ENCODE data around the gene DOK3.

DOK3 gene

DNA sequence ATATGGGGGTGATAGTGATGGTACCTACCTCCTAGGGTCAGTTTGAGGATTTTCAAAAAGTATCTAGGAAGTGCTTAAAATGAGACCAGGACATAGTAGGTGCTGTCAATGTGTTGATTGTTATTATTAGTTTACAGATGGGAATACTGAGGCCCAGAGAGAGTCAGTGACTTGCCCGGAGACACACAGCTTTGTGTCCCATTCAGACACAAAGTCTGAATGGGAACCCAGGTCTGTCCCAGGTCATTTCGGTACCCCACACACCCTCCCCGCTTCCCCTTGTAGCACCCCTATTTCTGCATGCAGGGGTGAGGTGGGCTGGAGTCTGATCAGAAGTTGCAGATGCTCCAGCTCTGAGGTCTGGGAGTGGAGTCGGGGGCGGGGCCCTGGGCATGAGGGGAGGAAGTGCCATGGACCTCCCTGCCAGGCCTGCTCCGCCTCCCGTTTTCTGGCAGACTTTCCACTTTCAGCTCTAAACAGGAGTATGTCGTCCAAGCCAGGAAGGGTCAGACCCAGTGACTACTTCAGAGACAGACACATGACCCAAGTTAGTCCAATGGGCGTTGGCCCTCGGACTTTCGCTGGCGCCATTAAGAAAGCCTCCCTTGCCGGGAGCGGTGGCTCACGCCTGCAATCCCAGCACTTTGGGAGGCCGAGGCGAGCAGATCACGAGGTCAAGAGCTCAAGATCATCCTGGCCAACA lies 32.9 kb downstream of the DOK3 start:
- Histone ChIP-seq H3K9me3 (ENCODE audit: control insufficient read depth in 5 of 5, low read length in 5 of 5) (no peaks in the 10 kb centered on the region), H3K9ac (ENCODE audit: low read length in 5 of 5) (no peak overlapping the region), H3K4me3 (ENCODE audit: low read depth in 1 of 5, low read length in 5 of 5) (no peak overlapping the region), H3K27ac (ENCODE audit: low read depth, low read length) (no peak overlapping the region), H3K36me3 (ENCODE audit: control insufficient read depth in 5 of 5, insufficient read depth in 5 of 5, low read length in 5 of 5) (peaks cover 0 to 2% (median under 1%) of the 10 kb centered on the region in 5 donors), H3K4me1 (ENCODE audit: control insufficient read depth in 5 of 5, insufficient read depth in 5 of 5, low read length in 5 of 5) (peaks cover 7 to 49% (median 35%) of the 10 kb centered on the region in 5 donors), H3K27me3 (ENCODE audit: control insufficient read depth in 5 of 5, insufficient read depth in 4 of 5, low read length in 5 of 5) (no peaks in the 10 kb centered on the region)

DNA sequence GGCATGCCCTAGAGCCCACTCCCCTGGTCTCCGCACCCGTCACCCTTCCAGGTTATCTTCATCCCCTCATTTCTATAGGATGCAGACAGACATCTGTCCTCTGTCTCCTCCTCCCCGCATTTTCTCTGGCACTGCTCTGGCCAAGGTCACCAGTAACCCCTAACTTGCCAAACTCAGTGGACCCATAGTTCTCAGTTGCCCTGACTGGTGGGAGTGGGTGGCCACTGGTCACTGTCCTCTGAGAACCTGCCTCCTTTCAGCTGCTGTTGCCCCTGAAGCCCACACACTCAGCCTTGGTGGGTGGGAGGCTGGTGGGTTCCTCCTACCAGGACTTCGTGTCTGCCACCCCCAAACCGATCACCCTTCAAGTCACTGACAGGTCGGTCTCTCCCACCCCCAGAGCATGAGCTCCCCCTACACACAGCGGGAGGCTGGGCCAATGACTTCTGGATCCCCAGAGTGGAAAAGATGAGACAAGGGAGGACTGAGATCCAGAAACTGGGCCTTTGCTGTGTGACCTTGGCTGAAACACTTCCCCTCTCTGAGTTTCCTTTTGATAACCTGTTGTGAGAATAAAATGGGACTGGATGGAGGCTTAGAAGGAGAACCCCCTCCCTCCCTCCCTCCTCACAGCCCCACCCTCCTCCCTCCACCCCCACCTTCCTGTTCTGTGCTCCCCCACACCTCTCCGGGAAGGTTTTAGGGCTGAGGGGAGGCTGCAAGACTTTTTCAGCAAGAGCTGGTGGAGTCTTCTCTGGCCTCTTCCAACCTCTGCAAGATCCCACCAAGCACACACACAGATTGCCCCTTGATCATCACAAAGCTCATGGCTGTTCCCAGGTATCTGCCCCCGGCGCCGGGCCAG lies 33.8 kb downstream of the DOK3 start:
- Histone ChIP-seq H3K4me1 (ENCODE audit: control insufficient read depth in 5 of 5, insufficient read depth in 5 of 5, low read length in 5 of 5) (peaks cover 7 to 58% (median 44%) of the 10 kb centered on the region in 5 donors), H3K27me3 (ENCODE audit: control insufficient read depth in 5 of 5, insufficient read depth in 4 of 5, low read length in 5 of 5) (no peaks in the 10 kb centered on the region), H3K9ac (ENCODE audit: low read length in 5 of 5) (no peak overlapping the region), H3K4me3 (ENCODE audit: low read depth in 1 of 5, low read length in 5 of 5) (no peak overlapping the region), H3K9me3 (ENCODE audit: control insufficient read depth in 5 of 5, low read length in 5 of 5) (no peaks in the 10 kb centered on the region), H3K27ac (ENCODE audit: low read depth, low read length) (no peak overlapping the region), H3K36me3 (ENCODE audit: control insufficient read depth in 5 of 5, insufficient read depth in 5 of 5, low read length in 5 of 5) (peaks cover 0 to 4% (median 0%) of the 10 kb centered on the region in 5 donors)

DNA sequence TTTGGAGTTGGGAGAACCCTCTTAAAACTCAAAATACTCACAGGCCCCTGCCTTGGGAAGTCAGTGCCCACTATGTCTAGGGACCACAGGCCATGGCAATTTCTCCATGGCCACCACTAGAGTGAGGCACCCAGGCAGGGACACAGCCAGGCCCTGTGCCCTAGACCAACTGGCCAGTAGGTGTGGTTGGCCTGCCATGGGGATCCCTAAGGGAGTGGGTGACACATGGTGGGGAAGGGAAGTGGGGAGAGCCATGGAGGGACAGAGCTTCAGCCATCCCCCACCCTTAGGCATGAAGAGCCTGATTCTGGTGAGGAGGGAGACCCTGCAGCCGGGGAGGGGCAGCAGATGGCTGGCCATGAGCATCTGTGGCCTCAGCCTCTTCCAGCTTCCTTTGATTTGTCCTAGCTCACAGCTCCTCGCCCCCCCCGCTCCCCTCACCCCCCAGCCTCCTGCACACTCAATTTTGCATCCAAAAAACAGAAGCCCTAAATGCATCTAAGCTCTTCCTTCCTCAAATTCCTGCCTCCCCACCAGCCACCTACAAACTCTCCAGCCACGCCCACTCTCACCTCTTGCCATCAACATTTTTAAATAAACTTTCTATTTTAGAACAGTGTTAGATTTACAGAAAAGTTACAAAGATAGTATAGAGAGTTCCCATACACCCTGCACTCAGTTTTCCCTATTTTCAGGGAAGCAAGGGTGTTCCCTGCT lies 34.6 kb downstream of the DOK3 start:
- no peaks in the 10 kb centered on the region for H3K9me3 ChIP-seq (ENCODE audit: control insufficient read depth in 5 of 5, low read length in 5 of 5)
- H3K27ac ChIP-seq (ENCODE audit: low read depth, low read length) = no peak overlapping the region
- peaks cover 0 to 4% (median 0%) of the 10 kb centered on the region in 5 donors for H3K36me3 ChIP-seq (ENCODE audit: control insufficient read depth in 5 of 5, insufficient read depth in 5 of 5, low read length in 5 of 5)
- H3K4me1 ChIP-seq (ENCODE audit: control insufficient read depth in 5 of 5, insufficient read depth in 5 of 5, low read length in 5 of 5) = peaks cover 7 to 60% (median 49%) of the 10 kb centered on the region in 5 donors
- no peak overlapping the region for H3K4me3 ChIP-seq (ENCODE audit: low read depth in 1 of 5, low read length in 5 of 5)
- H3K27me3 ChIP-seq (ENCODE audit: control insufficient read depth in 5 of 5, insufficient read depth in 4 of 5, low read length in 5 of 5) = no peaks in the 10 kb centered on the region
- H3K9ac ChIP-seq (ENCODE audit: low read length in 5 of 5) = no peak overlapping the region

DNA sequence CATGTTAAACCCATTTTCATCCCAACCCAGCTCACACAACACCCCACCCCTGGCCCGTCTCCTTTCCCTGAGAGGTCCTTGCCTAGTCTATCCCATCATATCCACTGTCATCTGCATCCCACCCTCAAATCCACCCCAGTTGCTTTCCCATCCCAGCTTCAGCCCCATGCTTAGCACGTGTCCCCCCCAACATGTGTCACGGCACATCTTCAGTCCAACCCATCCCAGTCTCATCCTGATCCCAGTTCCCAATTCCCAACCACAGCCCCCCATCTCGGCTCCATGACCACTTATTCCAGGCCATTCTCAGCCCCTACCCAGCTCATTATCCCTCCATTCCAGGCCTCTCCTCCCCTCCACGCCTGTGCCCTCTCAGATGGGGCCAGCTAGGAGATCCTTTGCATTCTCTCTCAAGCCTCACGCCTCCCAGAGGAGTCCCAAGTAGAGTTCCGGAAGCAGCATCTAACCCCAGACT lies 35.6 kb downstream of the DOK3 start:
- H3K27me3 ChIP-seq (ENCODE audit: control insufficient read depth in 5 of 5, insufficient read depth in 4 of 5, low read length in 5 of 5) = no peaks in the 10 kb centered on the region
- H3K27ac ChIP-seq (ENCODE audit: low read depth, low read length) = no peak overlapping the region
- H3K9me3 ChIP-seq (ENCODE audit: control insufficient read depth in 5 of 5, low read length in 5 of 5) = no peaks in the 10 kb centered on the region
- peaks cover 0 to 4% (median 0%) of the 10 kb centered on the region in 5 donors for H3K36me3 ChIP-seq (ENCODE audit: control insufficient read depth in 5 of 5, insufficient read depth in 5 of 5, low read length in 5 of 5)
- H3K4me1 ChIP-seq (ENCODE audit: control insufficient read depth in 5 of 5, insufficient read depth in 5 of 5, low read length in 5 of 5) = peaks cover 4 to 59% (median 49%) of the 10 kb centered on the region in 5 donors
- H3K4me3 ChIP-seq (ENCODE audit: low read depth in 1 of 5, low read length in 5 of 5) = no peak overlapping the region
- H3K9ac ChIP-seq (ENCODE audit: low read length in 5 of 5) = no peak overlapping the region

DNA sequence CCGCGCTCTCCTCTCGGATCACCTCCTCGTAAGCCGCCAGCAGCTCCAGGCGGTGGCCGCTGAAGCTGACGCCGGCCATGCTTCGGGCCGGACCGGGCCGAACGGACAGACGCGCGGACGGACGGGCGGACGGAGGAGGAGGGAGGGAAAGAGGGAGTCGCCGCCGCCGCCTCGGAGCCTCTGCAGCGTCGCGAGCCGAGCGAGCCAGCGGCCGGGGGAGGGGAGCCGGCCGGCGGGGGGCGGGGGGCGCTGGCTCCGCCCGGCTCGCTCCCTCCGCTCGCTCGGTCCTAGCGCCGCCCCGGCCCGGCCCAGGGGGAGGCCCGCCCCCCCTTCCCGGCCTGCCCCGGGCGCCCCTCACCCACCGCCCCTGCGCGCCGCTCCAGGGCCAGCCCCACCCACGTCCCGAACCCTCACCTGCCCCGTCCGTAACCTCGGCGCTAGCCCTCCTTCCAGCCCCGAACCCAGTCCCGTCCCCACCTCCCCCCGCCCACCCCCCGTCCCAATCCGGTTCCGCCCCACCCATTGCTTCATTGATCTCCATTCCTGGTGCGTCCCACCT lies 36.1 kb downstream of the DOK3 start, which contains the start of gene DBN1:
DBN1 (minus strand) TSS at position 192 of the 559 bp plus-strand sequence; CDS start at position 79, 113 bp downstream.
- peak within 1 kb of the TSS; percentile 41 for H3K27ac ChIP-seq (ENCODE audit: low read depth, low read length)
- H3K4me1 ChIP-seq (ENCODE audit: control insufficient read depth in 5 of 5, insufficient read depth in 5 of 5, low read length in 5 of 5) = peaks cover 2 to 56% (median 47%) of the 10 kb centered on the region in 5 donors
- H3K36me3 ChIP-seq (ENCODE audit: control insufficient read depth in 5 of 5, insufficient read depth in 5 of 5, low read length in 5 of 5) = peaks cover 0 to 5% (median 0%) of the 10 kb centered on the region in 5 donors
- H3K9ac ChIP-seq (ENCODE audit: low read length in 5 of 5) = peak within 1 kb of the TSS in 4 of 5 donors; percentile 25 to 72 (median 50)
- H3K9me3 ChIP-seq (ENCODE audit: control insufficient read depth in 5 of 5, low read length in 5 of 5) = no peaks in the 10 kb centered on the region
- H3K4me3 ChIP-seq (ENCODE audit: low read depth in 1 of 5, low read length in 5 of 5) = peak within 1 kb of the TSS; percentile 29 to 68 (median 67)
- no peaks in the 10 kb centered on the region for H3K27me3 ChIP-seq (ENCODE audit: control insufficient read depth in 5 of 5, insufficient read depth in 4 of 5, low read length in 5 of 5)

DNA sequence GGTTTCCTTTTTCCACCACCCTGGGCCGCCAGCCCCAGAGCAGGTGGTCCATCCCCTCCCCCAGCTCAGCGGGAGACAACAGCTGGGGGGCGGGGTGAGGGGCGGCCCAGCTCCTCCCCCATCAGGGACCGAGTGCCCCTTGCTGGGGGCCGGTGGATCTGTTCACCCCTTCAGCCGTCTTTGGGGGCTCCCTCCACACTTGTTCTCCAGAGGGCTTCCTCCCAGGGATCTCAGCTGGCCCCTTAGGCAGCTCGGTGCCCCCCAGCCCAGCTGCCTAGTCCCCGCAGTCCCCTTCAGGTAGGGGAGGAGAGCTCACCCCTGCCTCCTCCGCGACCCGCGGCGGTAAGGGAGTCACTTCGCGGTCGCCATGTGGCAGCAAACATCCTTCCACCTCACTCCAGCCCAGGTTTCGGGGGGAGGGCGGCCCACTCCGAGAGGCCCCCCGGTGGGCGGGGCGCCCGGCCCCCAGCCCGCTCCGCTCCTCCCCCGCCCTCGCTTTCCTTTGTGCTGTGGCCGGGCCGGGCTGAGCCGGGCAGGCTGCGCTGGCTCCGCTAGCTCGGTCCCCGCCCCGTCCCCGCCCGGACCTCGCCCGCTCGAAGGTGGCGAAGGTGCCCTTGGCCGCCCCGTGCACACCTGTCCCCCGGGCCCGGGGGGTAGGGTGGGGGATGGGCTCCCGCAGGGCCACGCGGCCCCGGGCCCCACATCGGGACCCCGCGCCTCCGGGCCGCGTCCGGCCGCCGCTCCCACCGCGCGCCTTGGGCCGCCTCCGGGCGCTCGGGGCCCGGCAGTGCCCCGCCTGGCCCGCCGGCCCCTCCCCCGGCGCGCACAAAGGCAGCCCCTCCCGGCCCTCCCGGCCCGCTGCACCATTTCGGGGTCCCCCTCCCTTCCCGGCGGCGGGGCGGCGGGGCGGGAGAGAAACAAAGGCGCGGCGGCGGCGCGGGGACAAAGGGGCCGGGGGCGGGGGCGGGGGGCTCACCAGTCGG lies 36.9 kb downstream of the DOK3 start:
- Histone ChIP-seq H3K36me3 (ENCODE audit: control insufficient read depth in 5 of 5, insufficient read depth in 5 of 5, low read length in 5 of 5) (peaks cover 0 to 8% (median 6%) of the 10 kb centered on the region in 5 donors), H3K27ac (ENCODE audit: low read depth, low read length) (peak overlapping the region; percentile 41), H3K27me3 (ENCODE audit: control insufficient read depth in 5 of 5, insufficient read depth in 4 of 5, low read length in 5 of 5) (no peaks in the 10 kb centered on the region), H3K4me3 (ENCODE audit: low read depth in 1 of 5, low read length in 5 of 5) (peak overlapping the region; percentile 29 to 68 (median 67)), H3K9ac (ENCODE audit: low read length in 5 of 5) (peak overlapping the region in 4 of 5 donors; percentile 25 to 72 (median 50)), H3K4me1 (ENCODE audit: control insufficient read depth in 5 of 5, insufficient read depth in 5 of 5, low read length in 5 of 5) (peaks cover 2 to 50% (median 47%) of the 10 kb centered on the region in 5 donors), H3K9me3 (ENCODE audit: control insufficient read depth in 5 of 5, low read length in 5 of 5) (no peaks in the 10 kb centered on the region)

DNA sequence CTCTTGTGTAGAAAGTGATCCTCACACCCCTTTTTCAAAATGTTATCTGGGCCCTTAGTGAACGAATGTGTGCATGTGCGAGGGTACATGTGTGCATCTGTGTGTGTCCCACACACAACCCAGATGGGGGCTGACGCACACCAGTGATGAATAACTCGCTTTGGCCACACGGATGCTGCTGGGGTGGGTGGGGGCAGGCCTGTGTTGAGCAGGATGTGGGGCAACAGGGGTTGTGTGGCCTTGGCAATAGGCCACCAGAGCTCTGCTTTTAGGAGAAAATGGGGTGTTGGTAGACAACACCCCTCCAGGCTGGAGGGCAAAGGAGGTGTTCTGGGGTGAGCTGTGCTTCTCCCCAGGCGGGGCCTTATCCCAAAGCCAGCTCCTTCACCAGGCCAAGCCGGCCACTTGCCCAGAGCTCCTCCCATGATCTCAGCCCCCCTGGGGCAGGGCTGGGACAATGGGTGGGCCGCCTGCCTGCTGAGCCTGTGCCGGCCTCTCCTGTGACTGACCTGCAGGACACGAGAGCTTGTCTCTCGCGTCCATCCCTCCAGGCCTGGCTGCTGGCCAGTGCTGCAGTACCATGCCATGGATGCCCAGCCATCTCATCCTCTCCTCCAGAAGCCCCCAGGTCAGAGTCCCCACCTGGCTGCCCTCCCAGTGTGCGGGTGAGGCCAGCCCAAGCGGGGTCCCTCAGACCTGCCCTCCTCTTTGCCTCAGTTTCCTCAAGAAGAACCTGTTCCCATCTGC lies 37.8 kb downstream of the DOK3 start:
- peak overlapping the region; percentile 57 for H3K27ac ChIP-seq (ENCODE audit: low read depth, low read length)
- no peaks in the 10 kb centered on the region for H3K9me3 ChIP-seq (ENCODE audit: control insufficient read depth in 5 of 5, low read length in 5 of 5)
- H3K9ac ChIP-seq (ENCODE audit: low read length in 5 of 5) = peak overlapping the region in 4 of 5 donors; percentile 25 to 72 (median 50)
- no peaks in the 10 kb centered on the region for H3K27me3 ChIP-seq (ENCODE audit: control insufficient read depth in 5 of 5, insufficient read depth in 4 of 5, low read length in 5 of 5)
- H3K4me1 ChIP-seq (ENCODE audit: control insufficient read depth in 5 of 5, insufficient read depth in 5 of 5, low read length in 5 of 5) = peaks cover 2 to 46% (median 43%) of the 10 kb centered on the region in 5 donors
- H3K4me3 ChIP-seq (ENCODE audit: low read depth in 1 of 5, low read length in 5 of 5) = peak overlapping the region; percentile 29 to 68 (median 67)
- peaks cover 0 to 17% (median 15%) of the 10 kb centered on the region in 5 donors for H3K36me3 ChIP-seq (ENCODE audit: control insufficient read depth in 5 of 5, insufficient read depth in 5 of 5, low read length in 5 of 5)

DNA sequence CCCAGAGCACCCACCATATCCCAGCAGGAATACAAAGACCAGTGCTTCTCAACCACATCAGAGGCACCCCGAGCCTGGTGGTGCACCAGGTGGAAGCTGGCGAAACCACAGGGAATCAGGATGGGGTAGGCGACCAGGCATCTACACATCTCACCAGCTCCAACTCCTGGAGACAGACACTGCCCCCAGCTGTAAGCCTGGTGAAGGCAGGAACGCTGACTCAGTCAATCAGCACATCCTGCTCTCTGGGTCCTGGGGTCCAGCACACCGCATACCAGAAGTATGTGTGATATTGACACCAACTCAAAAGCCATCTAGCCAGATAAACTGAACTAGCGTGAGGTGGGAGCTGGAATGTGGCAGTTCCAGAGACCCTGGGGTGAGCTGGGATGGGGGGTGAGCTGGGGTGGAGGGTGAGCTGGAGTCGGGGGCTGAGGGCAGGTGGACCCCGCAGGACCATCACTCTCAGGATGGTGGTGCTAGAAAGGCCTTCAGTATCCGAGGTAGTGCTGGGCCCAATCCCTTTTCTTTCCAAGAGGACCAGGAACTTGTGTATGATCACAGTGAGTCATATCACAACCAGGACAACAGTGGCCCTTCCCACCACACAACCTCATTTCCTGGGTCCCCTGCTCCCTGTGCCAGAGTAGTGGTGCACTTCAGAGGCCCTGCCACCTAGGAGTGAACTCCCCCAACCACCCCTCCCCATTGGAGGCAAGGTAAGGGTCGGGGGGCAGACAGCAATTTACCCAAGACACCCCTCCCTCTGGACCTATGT lies 38.7 kb downstream of the DOK3 start:
- H3K4me3 ChIP-seq (ENCODE audit: low read depth in 1 of 5, low read length in 5 of 5) = peak overlapping the region in 4 of 5 donors; percentile 17 to 68 (median 58)
- H3K27ac ChIP-seq (ENCODE audit: low read depth, low read length) = peak overlapping the region; percentile 57

More for the DNA sequence above, 38.7 kb downstream of the DOK3 start:
- peak overlapping the region in 2 of 5 donors; percentile 38 to 47 for H3K9ac ChIP-seq (ENCODE audit: low read length in 5 of 5)
- H3K36me3 ChIP-seq (ENCODE audit: control insufficient read depth in 5 of 5, insufficient read depth in 5 of 5, low read length in 5 of 5) = peaks cover 0 to 25% (median 23%) of the 10 kb centered on the region in 5 donors
- H3K27me3 ChIP-seq (ENCODE audit: control insufficient read depth in 5 of 5, insufficient read depth in 4 of 5, low read length in 5 of 5) = no peaks in the 10 kb centered on the region
- H3K4me1 ChIP-seq (ENCODE audit: control insufficient read depth in 5 of 5, insufficient read depth in 5 of 5, low read length in 5 of 5) = peaks cover 2 to 46% (median 43%) of the 10 kb centered on the region in 5 donors
- H3K9me3 ChIP-seq (ENCODE audit: control insufficient read depth in 5 of 5, low read length in 5 of 5) = no peaks in the 10 kb centered on the region
